Fibroblast of gingiva (primary cell): ENCODE results near the gene B4GALT2.

Experiments
- DNase-seq: peaks from one replicate; pipeline ENCODE4 v3.0.0-alpha.2; 2011; ENCODE audit warnings: low read depth

B4GALT2 gene

DNA sequence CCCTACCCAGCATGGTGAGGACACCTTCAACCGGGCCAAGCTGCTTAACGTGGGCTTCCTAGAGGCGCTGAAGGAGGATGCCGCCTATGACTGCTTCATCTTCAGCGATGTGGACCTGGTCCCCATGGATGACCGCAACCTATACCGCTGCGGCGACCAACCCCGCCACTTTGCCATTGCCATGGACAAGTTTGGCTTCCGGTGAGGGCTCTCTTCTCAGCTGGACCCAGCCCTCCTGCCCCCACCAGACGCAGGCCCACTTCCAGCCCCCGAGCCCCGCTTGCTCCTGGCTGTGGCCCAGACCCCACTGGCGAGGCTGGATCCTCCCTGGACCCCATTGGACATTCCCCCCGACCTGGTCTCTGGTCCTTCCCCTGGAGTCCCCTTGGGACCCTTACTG, 5.8 kb downstream of the B4GALT2 start:
- no peak for DNase-seq

DNA sequence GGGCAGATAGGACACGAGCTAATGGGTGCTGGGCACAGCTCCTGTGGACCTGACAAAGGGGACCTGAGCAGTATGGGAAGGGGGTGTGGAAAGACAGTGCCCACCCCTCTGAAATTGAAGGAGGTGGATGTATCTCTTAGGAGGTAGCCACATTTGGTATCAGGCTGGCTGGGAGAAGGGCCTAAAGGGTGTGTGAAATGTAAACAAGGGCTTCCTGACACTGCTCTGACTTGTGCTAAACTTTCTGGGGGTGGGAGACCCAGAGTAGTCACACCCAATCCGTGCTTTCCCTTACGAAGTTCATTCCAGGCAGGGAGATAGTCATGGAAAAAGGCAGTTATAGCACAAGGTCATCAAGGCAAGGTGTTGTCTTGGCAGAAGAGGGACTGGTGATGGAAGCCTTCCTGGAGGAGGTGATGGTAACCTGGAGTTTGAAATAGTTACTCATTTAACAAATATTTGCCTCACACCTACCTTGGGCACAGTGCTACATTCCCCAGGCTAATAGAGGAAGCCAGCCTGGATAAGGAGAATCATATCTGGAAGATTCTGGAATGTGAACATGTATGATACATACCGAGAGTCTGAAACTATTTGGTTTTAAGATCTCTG, 7.1 kb downstream of the B4GALT2 start:
- DNase-seq: no peak

- no peak for DNase-seq
Observed at GRCh38 chr1:43986712-43987111, 7.7 kb downstream of the B4GALT2 start.

GRCh38 chr1:43987159-43987902, 8.3 kb downstream of the B4GALT2 start:
- DNase-seq: no peak

GRCh38 chr1:43990271-43991199, 11.5 kb downstream of the B4GALT2 start:
- no peak for DNase-seq

DNA sequence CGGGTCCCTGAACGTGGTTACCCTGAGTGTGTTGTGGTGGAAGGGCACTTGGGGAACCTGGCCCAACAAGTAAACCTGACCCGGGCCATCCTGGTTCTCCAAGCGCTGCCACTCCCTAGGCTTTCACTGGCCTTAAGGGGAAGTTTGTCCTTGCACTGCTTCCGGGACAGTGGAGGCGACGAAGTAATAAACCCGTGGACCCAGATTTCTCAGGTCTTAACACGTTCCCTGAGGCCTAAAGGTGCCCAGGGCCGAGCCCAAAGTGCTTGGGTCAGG, 12.1 kb downstream of the B4GALT2 start:
- no peak for DNase-seq

GRCh38 chr1:43991476-43992231, 12.6 kb downstream of the B4GALT2 start, which contains the start of gene CCDC24:
CCDC24 (plus strand) TSS chr1:43991599; CDS start chr1:43991879, 280 bp downstream.
- DNase-seq: peak; percentile 88

DNA sequence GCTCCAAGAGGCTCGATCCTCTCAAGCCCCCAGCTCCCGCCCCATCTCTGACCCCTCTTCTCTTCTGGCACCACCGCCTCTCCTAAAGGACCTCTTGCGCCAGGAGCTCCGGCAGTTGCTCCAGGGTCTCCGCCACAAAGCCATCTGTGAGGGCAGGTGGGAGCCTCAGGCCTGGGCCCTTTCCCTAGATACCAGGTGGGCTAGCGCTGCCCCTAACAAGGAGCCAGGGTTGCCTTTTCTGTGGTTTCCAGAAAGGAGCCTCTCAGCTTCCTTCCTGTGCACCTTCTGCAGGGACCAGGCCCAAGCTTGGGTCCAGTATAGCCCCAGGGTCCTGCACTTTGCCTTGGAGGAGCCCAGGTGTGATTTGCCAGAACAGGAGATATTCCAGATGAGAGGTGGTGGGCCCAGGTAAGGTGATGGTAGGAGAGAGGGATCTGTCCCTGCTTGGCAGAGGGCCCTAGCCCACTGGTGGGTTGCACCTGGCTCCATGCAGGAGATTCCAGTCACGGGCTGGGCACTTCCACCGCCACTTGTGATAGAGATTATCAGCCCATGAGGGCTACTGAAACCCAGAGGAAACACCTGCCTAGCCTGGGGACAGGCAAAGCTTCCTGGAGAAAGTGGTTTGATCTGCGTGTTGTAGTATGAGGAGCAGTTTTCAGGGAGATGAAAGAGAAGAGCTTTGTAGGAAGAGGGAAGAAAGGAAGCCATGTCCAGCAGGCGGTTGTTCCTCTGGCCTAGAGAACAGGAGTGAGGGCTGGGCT, 13.4 kb downstream of the B4GALT2 start:
- DNase-seq: no peak

GRCh38 chr1:43993206-43993914, 14.3 kb downstream of the B4GALT2 start:
- DNase-seq: no peak

- no peak for DNase-seq
Observed at GRCh38 chr1:43994071-43994470, 15.1 kb downstream of the B4GALT2 start.

- no peak for DNase-seq
Observed at GRCh38 chr1:43994794-43995790, 16.1 kb downstream of the B4GALT2 start.

DNA sequence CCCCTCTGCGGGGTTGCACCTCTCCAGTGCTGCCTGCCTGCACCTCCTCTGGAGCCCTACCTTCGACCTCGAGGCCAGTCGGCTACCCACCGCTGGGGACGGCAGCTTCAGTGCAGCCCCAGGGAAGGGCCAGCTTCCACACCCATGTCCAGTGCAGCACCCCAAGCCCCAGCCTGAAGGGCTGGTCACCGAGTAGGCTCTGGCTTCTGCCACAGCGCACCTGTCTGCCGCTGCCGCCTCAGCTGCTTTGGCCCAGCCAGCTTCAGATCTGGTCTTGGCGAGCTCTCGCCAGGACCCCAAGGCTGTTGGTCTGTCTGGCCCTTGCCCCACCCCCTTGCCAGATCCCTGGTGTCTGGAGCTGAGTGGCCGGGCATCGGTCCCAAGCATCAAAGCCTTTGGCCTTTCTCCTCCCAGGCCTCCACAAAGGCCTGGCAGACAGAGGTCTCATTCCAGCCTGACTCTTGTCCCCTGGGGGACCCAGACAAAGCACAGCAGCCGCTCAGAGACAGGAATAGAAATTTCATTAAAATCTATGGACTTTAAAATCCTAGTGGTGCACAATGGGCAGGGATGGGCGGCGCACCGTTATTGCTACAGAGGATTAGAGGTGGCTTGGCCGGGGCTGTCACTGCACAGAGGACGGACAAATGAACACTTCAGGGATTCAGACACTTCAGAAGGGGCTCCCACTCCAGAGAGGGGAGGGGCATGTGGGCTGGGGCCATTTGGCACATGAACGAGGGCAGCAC, 17.1 kb downstream of the B4GALT2 start:
- no peak for DNase-seq

DNA sequence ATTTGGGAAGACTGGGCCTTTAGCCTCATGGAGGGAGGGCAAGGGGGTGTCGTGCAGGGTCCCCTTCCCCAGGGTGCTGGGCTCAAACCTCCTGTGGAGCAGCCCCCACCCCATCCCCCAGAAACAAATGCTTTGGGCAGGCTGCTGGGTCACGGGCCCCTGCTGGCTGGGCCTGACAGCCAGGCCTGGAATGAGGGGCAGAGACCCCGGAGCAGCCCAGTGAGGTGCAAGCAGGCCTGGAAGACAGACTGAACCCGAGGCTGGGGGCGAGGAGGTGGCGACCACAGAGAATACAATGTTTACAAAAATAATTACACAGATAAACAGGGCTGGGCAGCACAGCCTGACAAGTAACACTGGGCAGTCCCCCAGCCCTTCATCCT, 17.7 kb downstream of the B4GALT2 start:
- no peak for DNase-seq

GRCh38 chr1:43997295-43997999, 18.4 kb downstream of the B4GALT2 start:
- DNase-seq: no peak

DNA sequence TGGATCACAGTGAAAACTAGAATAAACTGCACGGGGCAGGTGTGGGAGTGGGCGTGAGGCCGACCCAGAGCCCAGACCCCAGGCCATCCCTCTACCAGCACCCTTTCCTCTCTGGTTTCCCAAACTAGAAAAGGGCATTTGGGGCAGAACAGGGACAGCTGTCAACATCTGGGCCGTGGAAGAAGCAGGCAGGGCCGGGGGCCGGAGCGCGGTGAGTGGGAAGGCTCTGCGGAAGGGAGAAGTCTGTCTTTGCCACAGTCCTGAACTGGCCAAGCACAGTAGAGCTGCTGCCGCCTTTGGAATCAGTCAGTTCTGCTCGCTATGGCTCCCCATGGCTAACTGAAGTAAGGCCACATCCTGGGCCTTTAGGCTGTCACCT, 19.0 kb downstream of the B4GALT2 start:
- DNase-seq: no peak

- DNase-seq: no peak
Observed at GRCh38 chr1:43999455-43999854, 20.4 kb downstream of the B4GALT2 start.

- no peak for DNase-seq
Observed at GRCh38 chr1:44000122-44000665, 21.2 kb downstream of the B4GALT2 start.

DNA sequence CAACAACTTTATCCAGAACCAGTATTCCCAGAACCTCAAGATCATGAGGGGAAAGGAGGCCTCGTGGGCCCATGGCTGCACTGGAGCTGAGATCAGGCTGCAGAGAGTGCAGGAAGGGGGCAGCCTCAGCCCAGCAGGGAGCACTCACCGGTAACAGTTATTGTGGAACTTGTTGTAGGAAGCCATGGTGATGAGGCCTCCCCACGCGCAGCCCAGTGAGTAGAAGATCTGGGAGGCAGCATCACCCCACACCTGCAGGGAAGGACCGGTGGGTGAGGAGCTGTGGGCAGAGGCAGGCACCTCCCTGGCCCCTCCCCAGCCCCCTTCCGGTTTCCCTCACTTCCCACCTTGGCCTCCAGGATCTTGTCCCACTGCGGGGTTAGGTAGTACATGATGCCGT, 23.2 kb downstream of the B4GALT2 start:
- no peak for DNase-seq
